Ammon's horn (tissue), 1 donor: ENCODE results near the gene WFS1.

Source experiments
- DNase-seq: peaks from one replicate; pipeline ENCODE4 v3.0.0-alpha.2; 2016; ENCODE audit warnings: low spot score

The WFS1 gene

DNA sequence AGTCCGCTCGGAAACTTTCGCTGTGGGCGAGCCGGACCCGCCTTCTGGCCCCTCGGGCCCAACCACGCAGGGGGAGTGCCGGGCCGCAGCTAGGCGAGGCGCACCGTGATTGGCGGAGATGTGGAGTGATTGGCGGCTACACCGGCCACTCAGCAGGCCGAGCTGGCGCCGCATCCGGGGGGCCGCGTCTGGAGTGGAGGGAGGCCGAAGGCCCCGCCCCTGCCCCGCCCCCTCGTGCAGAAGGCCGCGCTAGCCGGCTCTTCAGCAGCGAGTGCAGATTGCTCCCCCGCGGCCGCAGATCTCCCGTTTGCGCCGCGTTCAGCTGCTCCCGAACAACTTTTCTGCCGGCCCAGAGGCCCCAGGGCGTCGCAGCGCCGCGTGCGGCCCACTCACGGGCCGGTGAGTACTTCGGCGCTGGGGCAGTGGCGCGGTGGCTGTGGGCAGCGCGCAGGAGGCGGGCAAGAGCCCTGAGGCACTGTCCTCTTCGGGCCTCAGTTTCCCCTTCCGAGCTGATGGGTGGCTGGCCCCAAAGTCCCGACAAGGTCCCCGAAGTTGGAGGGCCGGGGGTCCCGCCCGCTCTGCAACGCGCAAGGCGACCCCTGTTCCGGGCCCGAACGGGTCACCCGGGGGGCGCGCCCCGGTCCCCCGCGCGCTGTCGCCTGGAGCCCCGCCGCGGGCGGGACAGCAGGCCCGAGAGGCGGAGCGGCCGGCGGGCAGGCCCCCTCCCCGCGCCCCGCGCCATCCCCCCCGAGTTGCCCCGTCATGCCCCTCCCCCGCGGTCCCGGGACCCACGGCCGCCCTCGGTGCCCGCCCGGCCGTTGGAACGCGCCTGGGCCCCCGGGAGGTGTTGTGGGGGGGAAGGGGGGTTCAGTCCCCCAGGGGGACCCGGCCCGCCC, at the start of gene WFS1:
WFS1 (plus strand) TSS at position 235 of the 896 bp plus-strand sequence. CDS start 7,606 bp downstream, outside the sequence.
- DNase-seq = peak; percentile 99

GRCh38 chr4:6221301-6221850, 48.3 kb upstream of the WFS1 start:
- DNase-seq = peak; percentile 42

- DNase-seq = peak; percentile 87
Measured at GRCh38 chr4:6221851-6222760, 47.5 kb upstream of the WFS1 start.

DNA sequence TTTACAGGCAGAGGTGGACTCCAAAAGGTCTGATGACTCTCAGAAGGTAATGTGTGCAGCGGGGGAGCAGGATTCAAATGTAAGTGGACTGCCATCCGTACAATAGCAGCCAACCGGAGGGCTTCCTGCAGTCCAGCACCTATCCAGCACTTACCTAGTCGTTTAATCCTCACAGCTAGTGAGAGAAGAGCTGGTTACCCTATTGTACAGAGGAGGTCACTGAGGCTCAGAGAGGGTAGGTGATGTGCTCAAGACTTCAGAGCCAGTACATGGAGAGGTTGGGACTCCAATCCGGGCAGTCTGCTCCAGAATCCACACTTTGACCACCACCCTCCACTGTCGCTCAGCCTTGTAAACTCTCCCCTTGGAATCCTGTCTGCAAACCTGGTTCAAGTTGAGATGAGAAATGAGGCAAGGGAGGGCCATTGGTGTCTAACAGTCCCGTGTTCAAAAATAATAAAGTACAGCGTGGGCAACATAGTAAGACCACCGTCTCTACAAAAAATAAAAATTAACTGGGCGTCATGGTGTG, 46.8 kb upstream of the WFS1 start:
- peak; percentile 73 for DNase-seq

DNA sequence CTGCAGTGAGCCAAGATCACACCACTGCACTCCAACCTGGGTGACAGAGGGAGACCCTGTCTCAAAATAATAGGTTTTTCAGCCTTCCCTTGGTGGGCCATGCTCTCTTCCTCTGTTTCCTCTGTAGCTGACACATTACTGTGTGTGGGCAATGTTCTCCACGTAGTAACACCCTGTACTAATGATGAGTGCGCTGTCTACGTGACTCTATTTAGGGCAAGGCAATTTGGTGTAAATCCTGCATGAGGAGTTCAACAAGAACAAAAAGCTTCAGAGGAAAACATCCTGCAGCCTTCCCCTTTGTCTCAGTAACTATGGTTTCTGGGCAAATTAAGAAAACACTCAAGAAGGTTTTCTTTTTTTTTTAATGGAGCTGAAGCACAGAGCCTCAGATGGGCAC, 44.9 kb upstream of the WFS1 start:
- peak; percentile 68 for DNase-seq

DNA sequence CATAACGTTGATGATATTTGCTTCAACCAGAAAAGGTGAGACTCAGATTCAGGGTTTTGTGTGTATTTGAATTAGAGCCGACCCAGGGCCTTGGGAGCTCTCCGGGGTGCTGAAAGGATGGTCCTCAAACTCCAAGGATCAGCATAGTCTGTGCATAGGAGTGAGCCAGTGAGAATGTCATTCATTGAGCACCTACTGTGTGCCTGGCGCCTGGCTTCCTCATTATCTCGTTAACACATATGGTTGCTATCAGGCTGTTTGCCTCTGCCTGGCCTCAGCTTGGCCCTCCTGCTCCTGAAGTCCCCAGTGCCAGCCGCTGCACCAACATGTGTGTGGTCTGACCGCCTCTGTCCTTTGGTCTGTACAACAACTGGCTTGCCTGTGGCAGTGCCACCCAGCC, 44.2 kb upstream of the WFS1 start:
- no peak for DNase-seq

DNA sequence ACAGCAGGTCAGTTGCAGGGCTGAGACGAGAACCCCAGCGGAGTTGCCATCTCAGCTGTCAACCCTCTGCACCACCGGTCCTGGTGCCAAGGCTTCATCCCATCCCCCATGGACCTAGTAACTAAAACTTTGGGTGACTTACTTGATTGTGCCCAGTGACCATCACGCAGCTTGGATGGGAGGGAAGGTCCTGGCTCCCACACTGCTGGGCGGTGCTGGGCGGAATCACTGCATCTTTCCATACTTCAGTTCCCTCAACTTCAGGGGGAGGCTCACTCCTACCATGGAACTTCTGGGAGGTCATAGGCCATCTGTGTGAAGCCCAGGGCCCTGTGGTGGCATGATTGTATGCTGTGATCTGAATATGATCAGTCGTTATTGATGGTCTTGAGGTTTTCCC, 43.1 kb upstream of the WFS1 start:
- DNase-seq = no peak

- no peak for DNase-seq
Measured at GRCh38 chr4:6227412-6228157, 42.1 kb upstream of the WFS1 start.

- no peak for DNase-seq
Measured at GRCh38 chr4:6228158-6229067, 41.2 kb upstream of the WFS1 start.

DNA sequence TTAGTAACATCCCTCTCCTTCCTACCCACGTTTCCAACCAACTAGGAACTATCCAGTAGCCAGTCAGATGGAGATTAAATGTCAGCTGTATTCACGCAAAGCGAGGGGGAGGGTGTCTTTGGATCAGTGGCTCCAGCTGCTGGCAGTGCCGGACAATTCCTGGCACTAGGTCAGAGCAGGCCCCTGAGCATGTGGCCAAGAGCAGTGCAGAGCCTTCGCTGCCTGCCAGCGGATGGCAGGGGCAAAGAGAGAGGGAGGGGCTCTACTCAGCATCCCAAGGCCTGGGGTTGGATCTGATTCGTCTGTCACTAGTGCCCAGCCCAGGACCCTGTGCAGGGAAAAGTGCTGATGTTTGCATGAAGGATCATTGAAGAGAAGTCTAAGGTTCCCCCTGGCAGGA, 40.6 kb upstream of the WFS1 start:
- DNase-seq = peak; percentile 90

DNA sequence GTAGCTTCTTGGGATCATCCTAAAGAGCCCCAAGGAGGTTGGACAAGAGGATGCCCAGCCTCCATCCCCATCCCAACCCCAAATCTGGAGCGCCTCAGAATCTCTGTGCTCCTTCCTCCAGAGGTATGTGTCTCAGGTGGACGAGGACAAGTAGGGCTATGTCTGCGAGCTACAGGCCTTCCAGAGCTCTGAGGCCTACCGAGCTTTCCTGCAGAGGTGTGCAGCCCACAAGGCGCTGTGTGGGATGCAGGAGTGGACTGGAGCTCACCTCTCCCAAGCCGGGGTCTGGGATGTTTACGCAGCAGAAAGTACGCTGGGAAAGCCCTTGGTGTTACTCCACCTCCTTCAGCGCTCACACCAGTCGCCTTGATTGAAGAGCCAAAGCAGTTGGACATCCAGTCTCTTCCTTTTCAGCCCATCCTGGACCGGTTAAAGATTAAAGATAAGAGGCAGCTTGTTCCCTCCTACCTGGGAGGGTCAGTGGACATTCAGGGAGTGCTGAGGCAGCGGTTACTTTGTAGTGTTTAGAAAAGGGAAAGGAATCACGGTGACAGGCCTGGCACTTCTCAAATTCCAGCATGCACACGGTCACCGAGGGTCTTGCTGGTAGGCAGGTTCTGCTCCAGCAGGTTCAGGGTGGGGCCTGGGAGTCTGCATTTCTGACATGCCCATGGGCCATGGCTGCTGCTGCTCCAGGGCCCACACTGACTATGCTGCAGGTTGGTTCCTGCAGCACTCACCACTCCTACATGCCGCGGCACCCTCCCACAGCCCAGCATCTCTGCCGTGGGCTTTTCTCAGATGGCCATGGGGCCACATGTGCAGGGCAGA, 39.8 kb upstream of the WFS1 start:
- no peak for DNase-seq

- DNase-seq = no peak
Measured at GRCh38 chr4:6230502-6230785, 39.2 kb upstream of the WFS1 start.

DNA sequence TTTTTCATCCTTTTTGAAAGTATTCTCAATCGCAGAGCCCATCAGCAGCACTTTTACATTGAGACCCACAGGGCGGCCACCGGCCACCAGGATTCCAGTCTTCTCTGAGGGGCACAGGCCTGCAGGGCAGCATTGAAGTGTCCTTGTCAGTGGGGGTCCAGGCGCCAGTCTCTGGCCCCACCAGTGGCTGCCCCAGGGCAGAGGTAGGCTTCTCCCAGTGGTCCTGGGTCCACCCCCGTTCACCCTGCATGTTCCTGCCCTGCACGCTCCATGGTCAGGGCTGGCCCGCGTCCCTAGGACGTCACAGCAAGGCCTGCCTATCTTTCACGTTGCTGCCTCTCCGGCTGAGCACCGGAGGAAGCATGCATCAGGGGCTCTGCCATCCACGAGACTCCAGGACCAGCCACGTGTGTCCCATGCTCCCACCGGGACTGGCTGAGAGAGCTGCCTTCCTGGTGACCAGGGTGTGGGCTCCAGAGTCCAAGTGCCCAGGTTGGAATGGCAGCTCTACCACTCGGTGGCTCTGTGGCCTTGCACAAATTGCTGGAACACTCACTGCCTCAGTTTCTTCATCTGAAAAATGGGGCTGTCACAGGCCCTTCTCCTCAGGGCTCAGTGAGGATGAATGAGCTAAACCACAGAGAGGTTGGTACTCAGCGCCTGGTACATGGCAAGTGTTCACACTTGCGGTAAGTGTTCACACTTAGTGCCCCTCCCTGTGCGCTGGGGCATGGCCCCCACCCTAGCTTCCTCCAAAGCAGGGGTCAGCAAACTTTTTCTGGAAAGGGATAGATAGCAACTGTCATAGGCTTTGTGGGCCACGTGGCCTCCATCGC, 38.6 kb upstream of the WFS1 start:
- DNase-seq = no peak

- no peak for DNase-seq
Measured at GRCh38 chr4:6231663-6232165, 37.9 kb upstream of the WFS1 start.

DNA sequence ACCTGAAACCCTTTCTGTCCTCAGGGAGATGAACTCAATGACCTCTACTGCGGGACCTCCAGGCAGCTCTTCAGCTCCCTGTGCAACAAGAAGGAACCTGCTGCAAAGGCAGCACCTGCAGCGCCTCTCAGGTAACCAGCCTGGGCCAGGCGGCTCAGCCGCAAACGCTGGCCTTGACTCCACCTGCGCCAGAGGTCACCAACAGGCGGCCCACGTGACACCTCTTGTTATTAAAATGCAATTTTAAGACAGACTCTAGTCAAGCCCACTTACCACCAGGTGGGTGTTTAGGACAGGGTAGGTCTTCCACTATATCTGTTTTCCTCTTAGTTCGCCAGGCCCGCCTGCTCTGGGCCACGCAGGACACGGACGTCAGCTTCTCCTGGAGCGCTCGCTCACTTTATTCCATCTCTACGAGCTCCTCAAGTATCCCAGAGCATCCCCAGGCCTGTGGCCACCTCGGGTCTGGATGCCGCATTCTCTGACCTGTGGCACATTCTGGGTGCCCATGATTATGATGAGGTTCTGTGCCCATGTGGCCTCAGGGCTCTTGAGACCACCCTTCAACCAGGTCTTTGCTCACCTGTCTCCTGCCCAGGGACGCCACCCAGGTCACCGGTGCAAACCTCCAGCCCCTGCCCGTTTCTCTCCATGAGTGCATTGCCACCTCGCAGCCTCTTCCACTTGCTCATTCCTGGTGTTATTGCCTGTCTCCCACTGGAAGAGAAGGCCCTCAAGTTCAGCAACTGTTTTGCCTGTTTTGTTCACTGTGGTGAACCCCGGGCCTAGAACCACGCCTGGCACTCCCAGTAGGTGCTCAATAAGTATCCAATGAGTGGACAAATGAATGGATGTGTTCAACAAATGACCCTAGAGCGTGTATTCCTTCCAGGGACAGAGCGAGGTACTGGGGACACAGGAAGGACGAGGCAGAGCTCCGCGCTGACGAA, 36.5 kb upstream of the WFS1 start:
- DNase-seq = no peak

DNA sequence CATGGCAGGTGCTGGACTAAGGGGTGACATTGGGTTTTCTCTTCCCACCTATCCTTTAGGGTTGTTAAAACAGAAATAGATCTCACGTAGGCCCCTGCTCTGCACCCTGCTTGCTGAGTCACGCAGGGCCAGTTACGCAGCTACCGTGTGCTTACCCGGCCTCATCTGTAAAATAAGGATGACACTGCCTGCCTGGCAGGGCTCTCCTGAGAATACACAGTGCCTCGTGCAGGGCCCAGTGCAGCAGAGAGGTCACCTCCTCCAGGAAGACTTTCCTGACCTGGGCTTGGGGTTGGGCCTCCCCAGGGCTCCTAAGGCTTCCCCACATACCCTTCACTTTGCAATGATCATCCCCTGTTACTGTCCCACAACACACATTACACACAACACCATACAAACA, 35.7 kb upstream of the WFS1 start:
- DNase-seq = no peak

- no peak for DNase-seq
Measured at GRCh38 chr4:6235012-6235411, 34.6 kb upstream of the WFS1 start.
